Measurements from ENCODE around the gene SPRR2E.

DNA sequence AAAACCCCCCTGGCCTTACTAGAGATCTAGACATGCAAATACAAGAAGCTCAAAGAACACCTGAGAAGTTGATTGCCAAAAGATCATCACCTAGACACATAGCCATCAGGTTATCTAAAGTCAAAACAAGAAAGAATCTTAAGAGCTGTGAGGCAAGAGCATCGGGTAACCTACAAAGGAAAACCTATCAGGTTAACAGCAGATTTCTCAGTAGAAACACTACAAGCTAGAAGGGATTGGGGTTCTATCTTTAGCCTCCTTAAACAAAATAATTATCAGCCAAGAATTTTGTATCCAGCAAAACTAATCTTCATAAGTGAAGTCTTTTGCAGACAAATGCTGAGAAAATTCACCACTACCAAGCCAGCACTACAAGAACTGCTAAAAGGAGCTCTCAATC lies 31.2 kb upstream of the SPRR2E start:
- TF ChIP-seq, protein P1, sequence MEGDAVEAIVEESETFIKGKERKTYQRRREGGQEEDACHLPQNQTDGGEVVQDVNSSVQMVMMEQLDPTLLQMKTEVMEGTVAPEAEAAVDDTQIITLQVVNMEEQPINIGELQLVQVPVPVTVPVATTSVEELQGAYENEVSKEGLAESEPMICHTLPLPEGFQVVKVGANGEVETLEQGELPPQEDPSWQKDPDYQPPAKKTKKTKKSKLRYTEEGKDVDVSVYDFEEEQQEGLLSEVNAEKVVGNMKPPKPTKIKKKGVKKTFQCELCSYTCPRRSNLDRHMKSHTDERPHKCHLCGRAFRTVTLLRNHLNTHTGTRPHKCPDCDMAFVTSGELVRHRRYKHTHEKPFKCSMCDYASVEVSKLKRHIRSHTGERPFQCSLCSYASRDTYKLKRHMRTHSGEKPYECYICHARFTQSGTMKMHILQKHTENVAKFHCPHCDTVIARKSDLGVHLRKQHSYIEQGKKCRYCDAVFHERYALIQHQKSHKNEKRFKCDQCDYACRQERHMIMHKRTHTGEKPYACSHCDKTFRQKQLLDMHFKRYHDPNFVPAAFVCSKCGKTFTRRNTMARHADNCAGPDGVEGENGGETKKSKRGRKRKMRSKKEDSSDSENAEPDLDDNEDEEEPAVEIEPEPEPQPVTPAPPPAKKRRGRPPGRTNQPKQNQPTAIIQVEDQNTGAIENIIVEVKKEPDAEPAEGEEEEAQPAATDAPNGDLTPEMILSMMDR (IDR thresholded peaks at IDR 0.05; ENCODE audit: low read depth, low read length) = no peak
- TF ChIP-seq EZH2phosphoT487 (IDR thresholded peaks at IDR 0.05; ENCODE audit: low read depth) = no peak

Measured in OCI-LY3 (cell line).